GM12878 (cell line): ENCODE data around the gene C11orf42.

Source experiments
- CEBPB ChIP-seq, 2 experiments: fragments of 150-350 bp in 1 of 2; IDR thresholded peaks; 2 replicates each; pipeline ENCODE4 v1.6.1; 2012 to 2014; ENCODE audit warnings: low read depth in 2 of 2, low read length in 2 of 2, borderline replicate concordance in 1 of 2, inconsistent platforms in 1 of 2
- CREM ChIP-seq: IDR thresholded peaks from 2 replicates; pipeline ENCODE4 v1.6.1; 2014; ENCODE audit warnings: antibody characterized with exemption, low read depth
- EP300 ChIP-seq, 2 experiments: fragments of 150-350 bp in 1 of 2; IDR thresholded peaks; 2 replicates each; pipeline ENCODE4 v1.6.1; 2011 to 2012; ENCODE audit warnings: low read depth in 2 of 2, low read length in 2 of 2, borderline replicate concordance in 1 of 2, improper control_type of control experiment in 1 of 2, inconsistent platforms in 1 of 2; ENCODE audit not compliant: control insufficient read depth in 1 of 2
- HDGF ChIP-seq: fragments of 450-650 bp; IDR thresholded peaks from 2 replicates; pipeline ENCODE4 v1.6.1; 2016; ENCODE audit warnings: antibody characterized with exemption
- POLR2AphosphoS5 ChIP-seq: IDR thresholded peaks from 2 replicates; pipeline ENCODE4 v1.6.1; 2011; ENCODE audit warnings: mild to moderate bottlenecking, low read length, inconsistent platforms
- RFX5 ChIP-seq: IDR thresholded peaks from 2 replicates; pipeline ENCODE4 v1.6.1; 2011; ENCODE audit warnings: low read depth, low read length, improper control_type of control experiment
- SIN3A ChIP-seq: IDR thresholded peaks from 2 replicates; pipeline ENCODE4 v1.6.1; 2012; ENCODE audit warnings: low read depth, low read length, improper control_type of control experiment
- TF ChIP-seq, protein P1 (sequence below), 3 experiments: IDR thresholded peaks in 2 of 3; conservative IDR thresholded peaks in 1 of 3; 2 replicates each; pipeline ENCODE4 v1.5.1; 2011; ENCODE audit warnings: low read depth in 3 of 3, low read length in 3 of 3, mild to moderate bottlenecking in 3 of 3, control low read depth in 2 of 3, moderate library complexity in 2 of 3, inconsistent platforms in 1 of 3, mixed read lengths in 1 of 3; ENCODE audit not compliant: control insufficient read depth in 2 of 3, insufficient read depth in 1 of 3; ENCODE audit errors: extremely low read depth in 1 of 3
- TF ChIP-seq, protein P2 (sequence below): IDR thresholded peaks from 2 replicates; pipeline ENCODE4 v1.6.1; 2012; ENCODE audit warnings: low read depth, low read length, improper control_type of control experiment
- TF ChIP-seq, protein P3 (sequence below): IDR thresholded peaks from 2 replicates; pipeline ENCODE4 v1.6.1; 2012; ENCODE audit warnings: low read depth, low read length, improper control_type of control experiment

DNA sequence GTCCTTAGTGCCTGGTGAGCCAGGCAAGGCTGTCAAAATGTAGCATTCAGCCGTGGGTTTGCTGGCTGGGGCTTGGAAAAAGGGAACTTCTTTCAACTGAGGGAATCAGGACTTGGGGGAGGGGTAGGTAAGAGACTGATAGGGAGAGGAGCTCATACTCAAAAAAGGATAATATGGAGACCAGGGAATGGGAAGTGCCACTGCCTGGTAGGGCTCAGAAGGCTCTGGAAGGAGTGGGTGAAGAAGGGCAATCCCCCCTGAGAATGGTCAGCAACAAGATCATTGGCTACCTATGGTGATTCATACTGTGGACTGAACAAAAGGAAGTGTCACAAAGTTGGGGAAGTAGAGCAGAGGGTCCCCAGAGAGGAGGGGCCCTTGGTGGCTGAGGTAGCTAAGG, 35.4 kb downstream of the C11orf42 start:
- TF ChIP-seq, protein P1, sequence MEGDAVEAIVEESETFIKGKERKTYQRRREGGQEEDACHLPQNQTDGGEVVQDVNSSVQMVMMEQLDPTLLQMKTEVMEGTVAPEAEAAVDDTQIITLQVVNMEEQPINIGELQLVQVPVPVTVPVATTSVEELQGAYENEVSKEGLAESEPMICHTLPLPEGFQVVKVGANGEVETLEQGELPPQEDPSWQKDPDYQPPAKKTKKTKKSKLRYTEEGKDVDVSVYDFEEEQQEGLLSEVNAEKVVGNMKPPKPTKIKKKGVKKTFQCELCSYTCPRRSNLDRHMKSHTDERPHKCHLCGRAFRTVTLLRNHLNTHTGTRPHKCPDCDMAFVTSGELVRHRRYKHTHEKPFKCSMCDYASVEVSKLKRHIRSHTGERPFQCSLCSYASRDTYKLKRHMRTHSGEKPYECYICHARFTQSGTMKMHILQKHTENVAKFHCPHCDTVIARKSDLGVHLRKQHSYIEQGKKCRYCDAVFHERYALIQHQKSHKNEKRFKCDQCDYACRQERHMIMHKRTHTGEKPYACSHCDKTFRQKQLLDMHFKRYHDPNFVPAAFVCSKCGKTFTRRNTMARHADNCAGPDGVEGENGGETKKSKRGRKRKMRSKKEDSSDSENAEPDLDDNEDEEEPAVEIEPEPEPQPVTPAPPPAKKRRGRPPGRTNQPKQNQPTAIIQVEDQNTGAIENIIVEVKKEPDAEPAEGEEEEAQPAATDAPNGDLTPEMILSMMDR (IDR thresholded peaks at IDR 0.05 in 2 of 3, conservative IDR thresholded peaks at IDR 0.05 in 1 of 3; ENCODE audit: control insufficient read depth in 2 of 3, extremely low read depth in 1 of 3, insufficient read depth in 1 of 3, low read depth in 3 of 3, low read length in 3 of 3) = no peak
- TF ChIP-seq, protein P2, sequence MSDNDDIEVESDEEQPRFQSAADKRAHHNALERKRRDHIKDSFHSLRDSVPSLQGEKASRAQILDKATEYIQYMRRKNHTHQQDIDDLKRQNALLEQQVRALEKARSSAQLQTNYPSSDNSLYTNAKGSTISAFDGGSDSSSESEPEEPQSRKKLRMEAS = no peak
- TF ChIP-seq EP300 (IDR thresholded peaks at IDR 0.05; ENCODE audit: borderline replicate concordance in 1 of 2, control insufficient read depth in 1 of 2, low read depth in 2 of 2, low read length in 2 of 2) = no peak
- TF ChIP-seq CEBPB (IDR thresholded peaks at IDR 0.05; ENCODE audit: borderline replicate concordance in 1 of 2, low read depth in 2 of 2, low read length in 2 of 2) = no peak
- TF ChIP-seq POLR2AphosphoS5 = no peak
- TF ChIP-seq, protein P3, sequence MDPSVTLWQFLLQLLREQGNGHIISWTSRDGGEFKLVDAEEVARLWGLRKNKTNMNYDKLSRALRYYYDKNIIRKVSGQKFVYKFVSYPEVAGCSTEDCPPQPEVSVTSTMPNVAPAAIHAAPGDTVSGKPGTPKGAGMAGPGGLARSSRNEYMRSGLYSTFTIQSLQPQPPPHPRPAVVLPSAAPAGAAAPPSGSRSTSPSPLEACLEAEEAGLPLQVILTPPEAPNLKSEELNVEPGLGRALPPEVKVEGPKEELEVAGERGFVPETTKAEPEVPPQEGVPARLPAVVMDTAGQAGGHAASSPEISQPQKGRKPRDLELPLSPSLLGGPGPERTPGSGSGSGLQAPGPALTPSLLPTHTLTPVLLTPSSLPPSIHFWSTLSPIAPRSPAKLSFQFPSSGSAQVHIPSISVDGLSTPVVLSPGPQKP = no peak
- no peak for TF ChIP-seq HDGF
- TF ChIP-seq CREM = no peak
- no peak for TF ChIP-seq RFX5
- TF ChIP-seq SIN3A = no peak
